HG02970 (cell line): ENCODE results near the gene ADAR.

ENCODE experiments used
- ATAC-seq: cut with Tn5 transposase; IDR thresholded peaks from one replicate; pipeline ENCODE4 v1.9.1; 2021; ENCODE audit warnings: mild to moderate bottlenecking, moderate library complexity, moderate number of reproducible peaks; ENCODE audit not compliant: unreplicated experiment, low FRiP score

Gene ADAR

GRCh38 chr1:154586231-154586630 lies 21.8 kb downstream of the ADAR start:
- no peak for ATAC-seq

- no peak for ATAC-seq
These were observed 23.6 kb downstream of the ADAR start for GRCh38 chr1:154584267-154584994.

- no peak for ATAC-seq
These were observed 24.2 kb downstream of the ADAR start for GRCh38 chr1:154583773-154584172.

- no peak for ATAC-seq
These were observed 25.1 kb downstream of the ADAR start for GRCh38 chr1:154582885-154583284.

- no peak for ATAC-seq
These were observed 26.2 kb downstream of the ADAR start for GRCh38 chr1:154581766-154582165.

GRCh38 chr1:154579374-154579773 lies 28.6 kb downstream of the ADAR start:
- ATAC-seq: no peak

GRCh38 chr1:154578058-154578418 lies 29.9 kb downstream of the ADAR start:
- ATAC-seq: no peak

GRCh38 chr1:154577346-154578057 lies 30.5 kb downstream of the ADAR start:
- no peak for ATAC-seq

- ATAC-seq: no peak
These were observed 31.9 kb downstream of the ADAR start for GRCh38 chr1:154575951-154576566.

GRCh38 chr1:154575147-154575927 lies 32.6 kb downstream of the ADAR start:
- ATAC-seq: no peak

- ATAC-seq: no peak
These were observed 33.3 kb downstream of the ADAR start for GRCh38 chr1:154574716-154575115.

GRCh38 chr1:154573168-154573510 lies 34.8 kb downstream of the ADAR start:
- no peak for ATAC-seq

- no peak for ATAC-seq
These were observed 35.4 kb downstream of the ADAR start for GRCh38 chr1:154572468-154573167.

- ATAC-seq: no peak
These were observed 36.1 kb downstream of the ADAR start for GRCh38 chr1:154571964-154572288.

- no peak for ATAC-seq
These were observed 36.6 kb downstream of the ADAR start for GRCh38 chr1:154571244-154571963.

- no peak for ATAC-seq
These were observed 39.7 kb downstream of the ADAR start for GRCh38 chr1:154568157-154568815.

- no peak for ATAC-seq
These were observed 40.4 kb downstream of the ADAR start, which contains the start of gene CHRNB2 for GRCh38 chr1:154567386-154568156. CHRNB2 (plus strand) TSS chr1:154567778; CDS start chr1:154568045, 267 bp downstream.

- ATAC-seq: no peak
These were observed 42.1 kb downstream of the ADAR start for GRCh38 chr1:154565876-154566275.
